Renal cortical epithelial cell (primary cell): ENCODE data around the gene TGFBR3L. TPM values are rescaled to one million over a fixed set of nuclear protein-coding genes. Genes with fewer than 3 reads are reported as not detected.
"Not testable (repeated sequence)": the region's sequence is repeated elsewhere in the genome, so short reads cannot be mapped to it uniquely, and the experiment has no call there.

ENCODE experiments used
- DNase-seq: peaks from one replicate; pipeline ENCODE4 v3.0.0-alpha.2; 2011; ENCODE audit warnings: low read depth
- total RNA-seq: library from RNA; depleted of rRNA; stranded (reverse); fragments of >200 nt; gene quantifications from 2 replicates; pipeline ENCODE4 v1.2.3, GENCODE V29; 2014

The TGFBR3L gene
- total RNA-seq, 1 donor from 2014 or later: 0.75 TPM

GRCh38 chr19:7959211-7959610, 44.6 kb downstream of the TGFBR3L start:
- DNase-seq: no peak

GRCh38 chr19:7961082-7961481, 46.5 kb downstream of the TGFBR3L start:
- not testable (repeated sequence) for DNase-seq

GRCh38 chr19:7961920-7962626, 47.4 kb downstream of the TGFBR3L start:
- peak; percentile 91 for DNase-seq

GRCh38 chr19:7962644-7963268, 48.1 kb downstream of the TGFBR3L start:
- DNase-seq: peak; percentile 22

- DNase-seq: no peak
Observed at GRCh38 chr19:7963566-7963965, 48.9 kb downstream of the TGFBR3L start.

GRCh38 chr19:7965259-7965841, 50.7 kb downstream of the TGFBR3L start:
- DNase-seq: no peak

GRCh38 chr19:7965921-7966665, 51.5 kb downstream of the TGFBR3L start:
- no peak for DNase-seq

- no peak for DNase-seq
Observed at GRCh38 chr19:7968008-7968795, 53.6 kb downstream of the TGFBR3L start.

Other genes with a start within 250 kb of the TGFBR3L start
- gene RETN, start 245.8 kb upstream of the TGFBR3L start, total RNA-seq: not detected in 2 replicates
- not detected in 2 replicates for gene MCEMP1, start 237.7 kb upstream of the TGFBR3L start, total RNA-seq
- gene TRAPPC5, start 234.0 kb upstream of the TGFBR3L start, total RNA-seq: 47.7 and 118 TPM in 2 replicates
- not detected in 2 replicates for gene FCER2, start 212.7 kb upstream of the TGFBR3L start, total RNA-seq
- gene CLEC4G, start 182.7 kb upstream of the TGFBR3L start, total RNA-seq: not detected in 2 replicates
- gene CD209, start 167.3 kb upstream of the TGFBR3L start, total RNA-seq: 0.15 TPM in 1 of 2 replicates, not detected in the other
- gene CLEC4M, start 151.6 kb upstream of the TGFBR3L start, total RNA-seq: not detected in 2 replicates
- 10.8 and 22.9 TPM in 2 replicates for gene EVI5L, start 84.6 kb upstream of the TGFBR3L start, total RNA-seq
- 0.17 and 0.35 TPM in 2 replicates for gene PRR36, start 40.4 kb upstream of the TGFBR3L start, total RNA-seq
- gene LRRC8E, start 26.3 kb upstream of the TGFBR3L start, total RNA-seq: 11.1 and 14.8 TPM in 2 replicates
- gene MAP2K7, start 11.0 kb upstream of the TGFBR3L start, total RNA-seq: 9.6 and 19.0 TPM in 2 replicates
- 9.3 and 12.5 TPM in 2 replicates for gene SNAPC2, start 5.5 kb downstream of the TGFBR3L start, total RNA-seq
- 18.6 and 41.4 TPM in 2 replicates for gene CTXN1, start 11.3 kb downstream of the TGFBR3L start, total RNA-seq
- 28.5 and 42.2 TPM in 2 replicates for gene TIMM44, start 28.8 kb downstream of the TGFBR3L start, total RNA-seq
- 44.5 and 92.3 TPM in 2 replicates for gene ELAVL1, start 90.8 kb downstream of the TGFBR3L start, total RNA-seq
- not detected in 2 replicates for gene CCL25, start 137.9 kb downstream of the TGFBR3L start, total RNA-seq
- gene FBN3, start 234.8 kb downstream of the TGFBR3L start, total RNA-seq: under 0.01 TPM in 1 of 2 replicates, not detected in the other